Measurements from ENCODE around the gene LINC01488. TPM values are rescaled to one million over a fixed set of nuclear protein-coding genes. Genes with fewer than 3 reads are reported as not detected.

Gene LINC01488
- total RNA-seq, 1 experiment from 2014 or later = not detected

DNA sequence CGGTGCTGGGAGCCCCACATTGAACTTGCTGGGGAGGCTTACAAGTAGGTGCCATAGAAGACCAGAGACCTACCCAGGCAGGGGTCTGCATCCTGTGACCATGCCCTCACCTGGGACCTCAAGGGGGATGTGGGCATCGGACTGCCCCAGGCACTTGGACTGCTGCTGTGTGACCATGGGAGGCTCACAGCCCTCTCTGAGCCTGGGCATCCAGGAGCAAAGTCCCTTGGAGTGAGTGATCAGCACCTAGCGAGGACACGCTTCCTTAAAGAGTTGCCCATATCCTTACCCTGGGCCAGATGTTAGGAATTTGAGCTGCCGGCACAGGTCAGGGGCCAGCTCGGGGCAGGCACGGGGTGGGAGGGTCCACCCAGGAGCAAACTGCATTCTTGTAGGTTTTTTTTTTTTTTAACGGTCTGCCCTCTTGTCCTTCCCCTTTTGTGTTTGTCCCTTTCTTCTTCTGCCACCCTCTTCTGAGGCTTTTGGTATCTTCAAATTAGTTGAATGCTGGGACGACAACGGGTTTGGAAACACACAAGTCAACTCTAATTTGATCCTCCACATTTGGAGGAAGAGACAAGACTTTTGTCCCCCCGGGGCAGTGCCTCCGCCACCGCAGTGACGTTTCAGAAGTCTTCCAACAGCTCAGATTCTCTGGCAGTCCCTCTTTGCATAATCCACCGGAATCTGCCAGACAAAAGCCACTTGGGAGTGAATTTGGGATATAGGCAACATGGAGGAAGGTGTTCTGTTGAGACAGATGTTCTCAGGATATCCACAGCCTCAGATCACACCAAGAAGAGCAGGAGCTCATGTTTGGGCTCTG lies 46.1 kb upstream of the LINC01488 start:
- Histone ChIP-seq H3K9ac (ENCODE audit: low read length) (no peak overlapping the region), H3K4me1 (ENCODE audit: control insufficient read depth in 1 of 2, insufficient read depth in 2 of 2, low read length in 2 of 2) (peaks cover 19 to 39% of the 10 kb centered on the region in 2 experiments), H2AFZ (ENCODE audit: low read depth, low read length, poor library complexity, severe bottlenecking) (no peak overlapping the region), H3K79me2 (ENCODE audit: insufficient read depth, low read length) (no peaks in the 10 kb centered on the region), H3K4me3 (replicated peaks in 1 of 2; ENCODE audit: low read depth in 1 of 2, low read length in 2 of 2) (no peak overlapping the region), H3K27ac (ENCODE audit: low read depth, low read length) (no peak overlapping the region), H3K9me3 (ENCODE audit: control insufficient read depth in 1 of 2, insufficient read depth in 1 of 2, low read depth in 1 of 2, low read length in 2 of 2) (no peaks in the 10 kb centered on the region), H3K27me3 (ENCODE audit: insufficient read depth, low read length) (no peaks in the 10 kb centered on the region), H3K36me3 (ENCODE audit: control insufficient read depth in 1 of 2, insufficient read depth in 2 of 2, low read length in 2 of 2) (no peaks in the 10 kb centered on the region), H3K9me2 (ENCODE audit: insufficient read depth) (no peaks in the 10 kb centered on the region), H4K20me1 (ENCODE audit: insufficient read depth) (no peaks in the 10 kb centered on the region), H3K4me2 (ENCODE audit: low read length) (no peak overlapping the region)
- ATAC-seq = no peak
- BruUV-seq (replicated peaks) = no TSS peak
- DNase-seq (ENCODE audit: low read depth, low spot score) = no peak
- RAD21 ChIA-PET (ENCODE audit: low non-redundant PET in 1 of 2, low total read pairs in 2 of 2, uncharacterized antibody in 2 of 2, unreplicated experiment in 2 of 2) = no interaction called here
- TF ChIP-seq EZH2phosphoT487 (IDR thresholded peaks at IDR 0.05; ENCODE audit: borderline replicate concordance) (no peak), ELF1 (IDR thresholded peaks at IDR 0.05; ENCODE audit: borderline replicate concordance, low read depth) (no peak), SRF (IDR thresholded peaks at IDR 0.05; ENCODE audit: low read depth) (no peak), ZNF274 (IDR thresholded peaks at IDR 0.05; ENCODE audit: low read depth, low read length) (no peak), SP1 (IDR thresholded peaks at IDR 0.05; ENCODE audit: low read depth) (no peak), EZH2 (IDR thresholded peaks at IDR 0.05) (no peak), ZFX (IDR thresholded peaks at IDR 0.05) (no peak), CEBPB (IDR thresholded peaks at IDR 0.05; ENCODE audit: low read depth) (no peak), REST (IDR thresholded peaks at IDR 0.05; ENCODE audit: low read depth) (no peak), CBX3 (IDR thresholded peaks at IDR 0.05; ENCODE audit: low read depth) (no peak), POLR2AphosphoS5 (IDR thresholded peaks at IDR 0.05; ENCODE audit: low read depth, low read length) (no peak), EGR1 (IDR thresholded peaks at IDR 0.05; ENCODE audit: low read depth) (no peak), TCF7L2 (IDR thresholded peaks at IDR 0.05; ENCODE audit: borderline replicate concordance, extremely low read depth, insufficient read depth, insufficient read length) (no peak), FOSL1 (IDR thresholded peaks at IDR 0.05; ENCODE audit: low read depth) (no peak), YY1 (IDR thresholded peaks at IDR 0.05; ENCODE audit: extremely low read depth, insufficient replicate concordance, low read depth, low read length) (no peak), JUND (IDR thresholded peaks at IDR 0.05) (no peak), SIN3A (IDR thresholded peaks at IDR 0.05; ENCODE audit: low read depth) (no peak)
- TF ChIP-seq, protein P1, sequence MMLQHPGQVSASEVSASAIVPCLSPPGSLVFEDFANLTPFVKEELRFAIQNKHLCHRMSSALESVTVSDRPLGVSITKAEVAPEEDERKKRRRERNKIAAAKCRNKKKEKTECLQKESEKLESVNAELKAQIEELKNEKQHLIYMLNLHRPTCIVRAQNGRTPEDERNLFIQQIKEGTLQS (IDR thresholded peaks at IDR 0.05) = no peak
- TF ChIP-seq, protein P2, sequence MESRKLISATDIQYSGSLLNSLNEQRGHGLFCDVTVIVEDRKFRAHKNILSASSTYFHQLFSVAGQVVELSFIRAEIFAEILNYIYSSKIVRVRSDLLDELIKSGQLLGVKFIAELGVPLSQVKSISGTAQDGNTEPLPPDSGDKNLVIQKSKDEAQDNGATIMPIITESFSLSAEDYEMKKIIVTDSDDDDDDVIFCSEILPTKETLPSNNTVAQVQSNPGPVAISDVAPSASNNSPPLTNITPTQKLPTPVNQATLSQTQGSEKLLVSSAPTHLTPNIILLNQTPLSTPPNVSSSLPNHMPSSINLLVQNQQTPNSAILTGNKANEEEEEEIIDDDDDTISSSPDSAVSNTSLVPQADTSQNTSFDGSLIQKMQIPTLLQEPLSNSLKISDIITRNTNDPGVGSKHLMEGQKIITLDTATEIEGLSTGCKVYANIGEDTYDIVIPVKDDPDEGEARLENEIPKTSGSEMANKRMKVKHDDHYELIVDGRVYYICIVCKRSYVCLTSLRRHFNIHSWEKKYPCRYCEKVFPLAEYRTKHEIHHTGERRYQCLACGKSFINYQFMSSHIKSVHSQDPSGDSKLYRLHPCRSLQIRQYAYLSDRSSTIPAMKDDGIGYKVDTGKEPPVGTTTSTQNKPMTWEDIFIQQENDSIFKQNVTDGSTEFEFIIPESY (IDR thresholded peaks at IDR 0.05; ENCODE audit: extremely low read depth, insufficient replicate concordance, low read length) = no peak
- TF ChIP-seq, protein P3, sequence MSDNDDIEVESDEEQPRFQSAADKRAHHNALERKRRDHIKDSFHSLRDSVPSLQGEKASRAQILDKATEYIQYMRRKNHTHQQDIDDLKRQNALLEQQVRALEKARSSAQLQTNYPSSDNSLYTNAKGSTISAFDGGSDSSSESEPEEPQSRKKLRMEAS (IDR thresholded peaks at IDR 0.05) = no peak
- intact Hi-C loops (cut with micrococcal nuclease) = no loop called here
- CTCF ChIA-PET = no interaction called here
- POLR2A ChIA-PET = no interaction called here
